GM21619 (cell line): ENCODE measurements around the gene GRAMD1A.
"Not testable (repeated sequence)": the region's sequence is repeated elsewhere in the genome, so short reads cannot be mapped to it uniquely, and the experiment has no call there.

Source experiments
- ATAC-seq: cut with Tn5 transposase; IDR thresholded peaks from one replicate; pipeline ENCODE4 v1.9.1; 2021; ENCODE audit not compliant: unreplicated experiment

The GRAMD1A gene

DNA sequence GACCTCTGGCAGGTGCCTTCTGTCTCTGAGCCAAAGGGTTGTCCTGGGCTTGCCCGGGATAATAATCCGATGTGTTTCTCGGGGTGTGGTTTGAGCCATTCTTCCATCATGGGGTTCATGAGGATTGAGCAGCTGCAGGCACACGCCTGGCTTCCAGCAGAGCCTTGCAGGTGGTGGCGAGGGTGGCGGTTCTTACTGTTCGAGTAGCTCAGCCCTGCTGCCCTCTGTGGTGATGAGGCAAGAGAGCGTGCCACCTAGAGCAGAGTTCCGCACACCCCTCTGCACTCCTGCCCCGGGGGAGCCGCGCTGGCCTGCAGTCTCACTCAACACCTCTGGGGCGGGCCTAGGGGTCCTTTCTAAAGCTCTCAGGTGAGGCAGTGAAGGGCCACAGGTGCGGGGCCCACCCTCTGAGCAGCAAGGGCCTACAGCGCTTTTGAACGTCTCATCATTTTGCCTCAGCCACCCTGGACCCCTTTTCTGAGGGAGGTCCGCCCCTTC lies 33.9 kb downstream of the GRAMD1A start:
- no peak for ATAC-seq

- no peak for ATAC-seq
Observed at GRCh38 chr19:35034588-35035382, 34.7 kb downstream of the GRAMD1A start.

DNA sequence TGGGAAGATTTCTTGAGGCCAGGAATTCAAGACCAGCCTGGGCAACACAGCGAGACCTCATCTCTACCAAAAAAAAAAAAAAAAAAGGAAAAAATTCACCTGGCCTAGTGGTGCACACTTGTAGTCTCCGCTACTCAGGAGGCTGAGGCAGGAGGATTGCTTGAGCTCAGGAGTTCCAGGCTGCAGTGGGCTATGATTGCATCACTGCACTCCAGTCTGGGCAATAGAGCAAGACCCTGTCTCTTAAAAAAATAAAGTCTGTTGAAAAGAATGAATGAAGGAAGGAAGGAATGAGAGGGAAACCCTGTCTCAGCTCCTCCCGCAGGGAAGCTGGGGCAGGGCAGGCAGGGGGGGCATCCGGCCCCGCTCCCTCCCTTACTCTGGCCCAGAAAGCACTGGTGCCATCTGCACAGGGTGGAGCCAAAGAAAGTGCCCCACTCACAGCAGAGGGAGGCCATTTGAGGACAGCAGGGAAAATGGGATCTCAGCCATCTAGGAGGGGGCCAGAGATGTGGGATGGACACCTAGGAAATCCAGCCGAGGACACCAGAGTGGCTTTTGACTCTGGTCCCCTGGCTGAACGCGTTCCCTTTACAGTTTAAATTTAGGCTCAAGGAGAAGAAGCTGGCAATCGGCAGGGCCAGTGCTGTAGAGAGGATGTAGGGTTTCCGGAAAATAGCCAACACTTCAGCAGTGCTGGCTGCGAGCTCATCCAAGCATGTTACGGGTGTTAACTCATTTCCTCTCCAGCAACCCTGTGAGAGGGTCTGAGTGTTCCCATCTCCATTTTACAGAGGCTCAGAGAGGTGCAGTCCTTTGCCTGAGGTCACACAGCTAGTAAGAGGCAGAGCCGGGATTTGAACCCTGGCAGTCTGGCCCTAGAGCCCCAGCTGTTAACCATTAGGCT lies 37.8 kb downstream of the GRAMD1A start:
- ATAC-seq = no peak

- no peak for ATAC-seq
Observed at GRCh38 chr19:35038623-35039512, 38.7 kb downstream of the GRAMD1A start.

DNA sequence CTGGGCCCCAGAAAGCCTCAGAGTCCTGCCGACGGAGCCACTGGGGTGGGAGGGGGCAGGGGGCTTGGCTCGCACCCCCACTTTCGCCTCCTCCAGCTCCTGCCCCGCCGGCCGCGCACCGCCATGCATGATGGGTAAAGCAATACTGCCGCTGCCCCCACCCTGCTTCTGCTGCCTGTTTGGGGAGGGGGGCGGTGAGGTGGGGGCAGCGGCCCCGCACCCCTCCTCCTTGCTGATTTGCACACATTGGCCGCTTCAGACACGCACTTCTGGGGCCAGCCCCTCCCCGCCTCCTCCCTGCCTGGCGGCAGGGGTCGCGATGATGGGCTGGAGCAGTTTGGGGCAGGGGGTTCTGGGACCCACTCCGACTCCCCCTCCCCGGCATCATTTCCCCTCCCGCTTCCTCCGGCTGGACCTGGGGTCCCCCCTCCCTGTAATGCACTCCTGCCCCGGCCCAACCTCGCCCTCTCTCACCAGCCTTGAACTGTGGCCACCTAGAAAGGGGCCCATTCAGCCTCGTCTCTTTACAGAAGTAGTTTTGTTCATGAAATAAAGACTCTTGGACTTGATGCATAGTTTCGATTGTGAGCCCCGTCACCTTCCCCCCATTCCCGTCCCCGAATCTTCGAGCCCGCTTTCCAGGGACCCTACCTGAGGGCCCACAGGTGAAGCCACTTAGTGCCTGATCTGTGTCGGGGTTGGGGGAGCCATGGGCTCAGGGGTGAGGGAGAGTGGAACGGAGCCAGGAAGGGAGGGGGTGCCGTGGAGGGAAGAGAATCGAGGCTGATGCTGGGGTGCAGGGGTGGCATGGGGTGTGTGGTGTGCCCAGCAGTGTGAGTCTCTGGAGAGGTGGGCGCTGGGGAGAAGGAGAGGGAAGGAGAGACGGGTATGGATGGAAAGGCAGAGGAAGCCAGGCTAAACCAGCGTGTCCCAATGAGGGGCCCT lies 40.0 kb downstream of the GRAMD1A start:
- ATAC-seq = no peak

DNA sequence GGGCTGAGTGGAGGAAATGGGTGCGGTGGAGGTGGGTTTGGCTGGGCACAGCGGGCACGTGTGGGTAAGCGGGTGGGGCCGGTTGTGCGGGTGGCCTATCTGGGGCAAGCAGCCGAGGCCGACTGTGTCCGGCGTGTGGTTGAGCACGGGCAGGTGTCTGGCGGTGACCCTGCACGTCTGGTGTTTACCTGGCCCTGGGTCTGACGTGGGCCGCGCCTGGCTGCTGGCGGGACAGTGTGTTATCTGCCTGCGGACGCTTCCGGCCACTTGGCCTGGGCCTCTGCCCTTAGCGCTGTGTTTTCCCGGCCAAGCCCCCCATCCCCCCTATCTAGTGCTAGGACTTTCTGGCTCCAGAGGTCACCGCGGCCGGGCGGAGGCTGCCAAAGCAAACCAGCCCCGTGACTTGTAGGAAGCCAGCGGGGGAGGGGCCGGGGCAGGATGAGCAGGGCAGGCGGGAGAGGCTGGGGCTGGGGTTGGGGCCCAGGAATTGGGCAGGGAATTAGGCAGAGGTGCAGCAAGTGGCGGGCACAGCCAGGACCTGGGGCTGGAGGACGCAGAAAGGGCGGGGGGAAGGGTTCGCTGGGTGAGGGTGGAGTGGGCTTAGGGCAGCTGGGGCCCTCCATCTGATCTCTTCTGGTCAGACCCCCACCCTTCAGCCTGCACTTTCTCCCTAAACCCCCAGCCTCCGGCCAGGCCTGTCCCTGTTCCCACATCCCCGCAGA lies 40.9 kb downstream of the GRAMD1A start:
- ATAC-seq = no peak

- no peak for ATAC-seq
Observed at GRCh38 chr19:35041548-35042055, 41.5 kb downstream of the GRAMD1A start, which contains the start of gene HPN. Gene HPN (plus strand): TSS chr19:35041721. CDS start chr19:35042507, 786 bp downstream.

- ATAC-seq = no peak
Observed at GRCh38 chr19:35042056-35042730, 42.1 kb downstream of the GRAMD1A start.

GRCh38 chr19:35042954-35043604 lies 43.0 kb downstream of the GRAMD1A start:
- no peak for ATAC-seq

- ATAC-seq = no peak
Observed at GRCh38 chr19:35043906-35044305, 43.8 kb downstream of the GRAMD1A start.

DNA sequence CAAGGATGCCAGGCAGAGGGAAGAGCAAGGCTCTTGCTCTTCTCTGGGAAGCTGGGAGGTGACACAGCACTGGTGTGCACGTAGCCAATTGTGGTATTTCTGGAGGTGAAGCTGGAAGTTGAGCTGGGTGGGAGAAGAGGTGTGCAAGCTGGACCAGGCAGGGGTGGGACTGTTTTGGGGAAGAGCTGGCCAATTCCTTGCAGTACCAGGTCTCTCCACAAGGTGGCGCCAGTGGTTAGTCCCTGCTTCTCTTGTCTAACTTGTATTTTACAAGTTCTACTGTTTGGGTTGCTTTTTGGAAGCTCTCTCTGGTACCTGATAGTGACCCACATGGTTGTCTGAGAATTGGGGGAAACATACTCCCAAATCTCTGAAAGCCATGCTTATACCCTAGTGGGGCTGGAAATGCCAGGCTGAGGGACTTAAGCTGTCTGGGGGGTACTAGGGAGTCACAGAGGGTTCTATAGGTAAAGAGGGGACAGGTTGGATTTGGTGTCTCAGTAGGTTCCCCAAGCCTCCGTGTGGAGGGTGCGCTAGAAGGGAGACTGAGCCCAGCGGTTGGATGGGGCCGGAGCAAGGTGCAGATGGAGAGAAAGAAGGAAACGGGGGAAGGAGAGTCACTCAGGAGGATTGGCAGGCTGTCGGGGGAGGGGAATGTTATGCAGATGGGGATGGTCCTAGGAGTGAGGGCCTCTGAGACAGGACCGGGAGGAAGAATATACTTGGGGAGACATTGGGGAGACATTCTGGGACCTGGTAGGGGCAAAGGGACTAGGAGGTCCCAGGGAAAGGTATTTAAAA lies 44.4 kb downstream of the GRAMD1A start:
- no peak for ATAC-seq

- ATAC-seq = peak; percentile 76
Observed at GRCh38 chr19:35045667-35046300, 45.7 kb downstream of the GRAMD1A start.

DNA sequence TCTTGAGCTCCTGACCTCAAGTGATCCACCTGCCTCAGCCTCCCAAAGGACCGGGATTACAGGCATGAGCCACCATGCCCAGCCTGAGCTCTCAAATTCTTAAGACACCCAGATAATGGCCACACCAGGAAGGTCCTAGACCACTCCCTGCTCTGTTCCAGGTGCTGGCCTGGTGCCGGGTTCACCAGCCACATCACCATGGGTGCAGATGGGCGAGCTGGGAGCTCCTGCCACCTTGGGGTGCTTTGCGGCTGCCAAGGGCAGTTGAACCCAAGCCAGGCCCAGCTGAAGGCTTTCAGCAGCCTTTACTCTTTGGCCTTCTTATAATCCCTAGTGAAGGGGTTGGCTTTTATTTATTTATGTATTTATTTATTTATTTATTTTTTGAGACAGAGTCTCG lies 46.3 kb downstream of the GRAMD1A start:
- no peak for ATAC-seq

DNA sequence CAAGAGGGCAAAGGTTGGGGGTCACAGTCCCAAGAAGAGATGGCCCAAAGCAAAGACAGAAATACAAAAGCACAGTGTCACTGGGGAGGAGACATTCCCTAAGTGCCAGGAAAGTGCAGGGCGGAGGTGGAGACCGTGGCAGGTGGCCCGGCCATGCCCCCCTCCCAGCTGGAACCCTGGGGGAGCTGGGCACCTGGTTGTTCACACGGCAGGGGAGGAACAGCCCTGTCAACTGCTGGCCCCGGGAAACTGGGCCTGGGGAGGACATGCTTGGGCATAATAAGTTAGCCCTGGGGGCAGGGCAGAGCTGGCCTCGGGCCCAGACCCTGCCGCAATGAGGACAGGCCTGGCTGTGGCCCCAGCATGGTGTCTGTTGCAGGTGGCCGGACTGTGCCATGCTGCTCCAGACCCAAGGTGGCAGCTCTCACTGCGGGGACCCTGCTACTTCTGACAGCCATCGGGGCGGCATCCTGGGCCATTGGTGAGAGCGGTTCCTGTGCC lies 48.8 kb downstream of the GRAMD1A start:
- no peak for ATAC-seq

DNA sequence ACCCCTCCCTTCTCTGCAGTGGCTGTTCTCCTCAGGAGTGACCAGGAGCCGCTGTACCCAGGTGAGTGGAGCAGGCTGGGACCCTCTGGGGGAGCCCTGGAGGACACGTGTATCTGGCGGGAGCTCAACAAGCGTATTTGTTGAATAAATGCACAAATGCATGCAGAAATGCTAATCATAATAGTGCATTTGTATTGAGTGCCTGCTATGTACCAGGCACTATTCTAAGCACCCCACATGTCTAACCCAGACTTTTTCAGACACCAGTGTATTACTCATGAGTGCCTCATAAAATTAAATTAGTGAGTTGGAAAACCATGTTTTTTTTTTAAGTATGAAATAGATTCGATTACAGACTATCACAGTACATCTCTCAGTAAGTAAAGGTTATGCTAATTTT lies 49.3 kb downstream of the GRAMD1A start:
- no peak for ATAC-seq

- not testable (repeated sequence) for ATAC-seq
Observed at GRCh38 chr19:35050662-35051061, 50.5 kb downstream of the GRAMD1A start.
